ENCODE data around the gene KNDC1.
"Not testable (repeated sequence)": the region's sequence is repeated elsewhere in the genome, so short reads cannot be mapped to it uniquely, and the experiment has no call there.

KNDC1 gene

DNA sequence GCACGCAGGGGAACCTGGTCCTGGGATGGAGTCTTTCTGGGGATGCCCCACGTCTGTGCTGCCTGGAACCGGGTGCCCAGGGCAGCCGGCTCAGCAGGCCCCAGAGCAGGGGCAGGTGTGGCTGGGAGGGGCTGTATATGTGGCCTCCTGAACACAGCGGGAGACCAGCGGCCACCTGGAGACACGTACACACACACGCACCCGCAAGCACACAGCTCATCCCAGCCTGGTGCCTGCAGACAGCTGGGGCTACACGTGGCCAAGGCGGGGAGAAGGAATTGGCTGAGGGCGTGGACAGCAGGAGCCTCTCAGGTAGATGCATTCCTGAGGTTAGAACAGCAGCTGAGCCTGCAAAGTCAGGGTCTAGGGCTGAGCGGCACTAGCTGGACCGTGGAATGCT lies 102.7 kb downstream of the KNDC1 start:
- peaks cover 12% of the 10 kb centered on the region; the same call in 1 of the 2 replicates for H3K4me1 ChIP-seq (ENCODE audit: control insufficient read depth, insufficient read depth, low read length)
- H3K9me3 ChIP-seq (ENCODE audit: control insufficient read depth, insufficient read depth, low read length), result no peaks in the 10 kb centered on the region
- H3K36me3 ChIP-seq (ENCODE audit: control insufficient read depth, insufficient read depth, low read length), result no peaks in the 10 kb centered on the region
- H3K9ac ChIP-seq (ENCODE audit: low read depth, low read length), result no peak overlapping the region
- H3K27me3 ChIP-seq (ENCODE audit: control insufficient read depth, insufficient read depth, low read length), result peaks cover 17% of the 10 kb centered on the region
- H3K4me3 ChIP-seq (ENCODE audit: low read depth, low read length), result no peak overlapping the region
- H3K27ac ChIP-seq (ENCODE audit: low read depth, low read length), result no peak overlapping the region

DNA sequence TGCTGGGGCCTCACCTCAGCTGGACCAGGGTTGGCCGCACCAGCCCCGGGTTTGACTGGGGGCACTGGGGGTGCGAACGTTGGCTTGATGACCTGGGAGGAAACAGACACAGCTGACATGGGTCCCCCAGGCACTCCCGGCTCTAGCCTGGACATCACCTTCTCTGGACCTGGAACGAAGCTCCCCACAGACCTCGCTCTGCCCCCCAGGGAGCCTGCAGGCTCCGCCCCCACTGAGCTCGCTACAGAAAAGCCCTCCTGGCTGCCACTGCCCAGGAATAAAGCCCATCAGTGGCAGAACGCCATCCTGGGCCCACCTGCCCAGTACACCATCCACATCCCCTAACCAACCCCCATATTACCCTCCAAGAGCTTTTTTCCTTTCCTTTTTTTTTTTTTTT lies 103.7 kb downstream of the KNDC1 start:
- H3K9me3 ChIP-seq (ENCODE audit: control insufficient read depth, insufficient read depth, low read length), result no peaks in the 10 kb centered on the region
- no peak overlapping the region for H3K27ac ChIP-seq (ENCODE audit: low read depth, low read length)
- H3K4me1 ChIP-seq (ENCODE audit: control insufficient read depth, insufficient read depth, low read length), result 0 out of 2 replicates have a peak, but pooled peaks cover 8% of the 10 kb centered on the region
- peaks cover 17% of the 10 kb centered on the region for H3K27me3 ChIP-seq (ENCODE audit: control insufficient read depth, insufficient read depth, low read length)
- H3K4me3 ChIP-seq (ENCODE audit: low read depth, low read length), result no peak overlapping the region
- H3K9ac ChIP-seq (ENCODE audit: low read depth, low read length), result no peak overlapping the region
- H3K36me3 ChIP-seq (ENCODE audit: control insufficient read depth, insufficient read depth, low read length), result no peaks in the 10 kb centered on the region

DNA sequence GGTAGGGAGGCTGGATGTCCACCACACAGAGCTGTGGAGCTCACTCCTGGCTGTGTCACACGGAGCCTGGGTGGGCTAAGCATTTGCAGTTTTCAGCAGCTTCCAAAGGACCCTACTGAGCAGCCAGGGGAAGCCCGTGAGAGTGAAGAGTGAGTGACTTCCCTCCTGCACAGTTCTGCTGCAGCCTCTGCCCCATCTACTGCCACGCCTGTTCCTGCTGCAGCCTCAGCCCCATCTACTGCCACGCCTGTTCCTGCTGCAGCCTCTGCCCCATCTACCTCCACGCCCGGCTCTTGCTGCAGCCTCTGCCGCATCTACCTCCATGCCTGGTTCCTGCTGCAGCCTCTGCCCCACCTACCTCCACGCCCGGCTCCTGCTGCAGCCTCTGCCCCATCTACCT lies 104.4 kb downstream of the KNDC1 start:
- H3K36me3 ChIP-seq (ENCODE audit: control insufficient read depth, insufficient read depth, low read length), result no peaks in the 10 kb centered on the region
- H3K9ac ChIP-seq (ENCODE audit: low read depth, low read length), result no peak overlapping the region
- no peak overlapping the region for H3K4me3 ChIP-seq (ENCODE audit: low read depth, low read length)
- 0 out of 2 replicates have a peak, but pooled peaks cover 8% of the 10 kb centered on the region for H3K4me1 ChIP-seq (ENCODE audit: control insufficient read depth, insufficient read depth, low read length)
- H3K27ac ChIP-seq (ENCODE audit: low read depth, low read length), result no peak overlapping the region
- peaks cover 17% of the 10 kb centered on the region for H3K27me3 ChIP-seq (ENCODE audit: control insufficient read depth, insufficient read depth, low read length)
- H3K9me3 ChIP-seq (ENCODE audit: control insufficient read depth, insufficient read depth, low read length), result no peaks in the 10 kb centered on the region

DNA sequence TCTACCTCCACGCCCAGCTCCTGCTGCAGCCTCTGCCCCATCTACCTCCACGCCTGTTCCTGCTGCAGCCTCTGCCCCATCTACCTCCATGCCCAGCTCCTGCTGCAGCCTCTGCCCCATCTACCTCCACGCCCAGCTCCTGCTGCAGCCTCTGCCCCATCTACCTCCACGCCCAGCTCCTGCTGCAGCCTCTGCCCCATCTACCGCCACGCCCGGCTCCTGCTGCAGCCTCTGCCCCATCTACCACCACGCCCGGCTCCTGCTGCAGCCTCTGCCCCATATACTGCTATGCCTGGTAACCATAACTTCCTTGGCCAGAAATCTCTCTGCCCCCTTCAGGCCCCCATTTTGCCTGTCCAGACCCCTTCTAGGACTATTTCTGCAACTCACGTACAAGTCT lies 105.0 kb downstream of the KNDC1 start:
- H3K4me1 ChIP-seq (ENCODE audit: control insufficient read depth, insufficient read depth, low read length); H3K9me3 ChIP-seq (ENCODE audit: control insufficient read depth, insufficient read depth, low read length); H3K27ac ChIP-seq (ENCODE audit: low read depth, low read length); H3K36me3 ChIP-seq (ENCODE audit: control insufficient read depth, insufficient read depth, low read length); H3K9ac ChIP-seq (ENCODE audit: low read depth, low read length); H3K4me3 ChIP-seq (ENCODE audit: low read depth, low read length): not testable (repeated sequence)
- peaks cover 17% of the 10 kb centered on the region for H3K27me3 ChIP-seq (ENCODE audit: control insufficient read depth, insufficient read depth, low read length)

DNA sequence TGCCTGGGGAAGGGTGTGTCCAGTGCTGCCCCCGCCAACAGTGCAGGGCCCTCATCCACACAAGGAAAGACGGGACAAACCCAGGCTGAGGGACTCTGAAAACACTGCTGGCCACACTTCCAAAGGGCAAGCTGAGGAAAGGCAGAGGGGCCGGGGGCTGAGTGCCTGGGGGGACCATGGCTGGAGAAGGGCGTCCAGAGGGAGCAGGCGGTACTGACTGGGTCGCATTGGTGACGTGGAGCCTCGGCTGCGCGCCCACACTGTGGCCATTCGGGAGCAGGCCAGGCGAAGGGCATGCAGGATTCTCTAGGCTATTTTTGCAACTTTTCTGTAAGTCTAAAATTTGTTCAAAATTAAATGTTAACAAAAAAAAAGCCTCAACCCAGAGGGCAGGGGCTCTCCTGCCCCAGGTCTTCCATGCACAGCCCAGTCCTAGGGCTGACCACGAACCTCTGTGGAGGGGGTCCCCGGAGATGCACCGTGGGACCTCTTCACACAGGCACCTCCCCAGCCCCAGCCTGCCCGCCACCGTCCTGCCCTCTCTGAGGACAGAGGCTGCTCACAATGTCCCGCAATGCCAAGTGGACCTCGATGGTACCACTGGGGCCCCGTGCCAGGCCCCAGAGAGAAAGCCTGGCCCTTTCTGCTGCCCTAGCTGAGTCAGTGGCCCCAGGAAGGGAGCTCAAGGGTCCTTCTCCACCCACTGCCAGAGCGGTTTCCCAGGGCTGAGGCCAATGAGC lies 106.2 kb downstream of the KNDC1 start:
- H3K4me1 ChIP-seq (ENCODE audit: control insufficient read depth, insufficient read depth, low read length), result 0 out of 2 replicates have a peak, but pooled peaks cover 6% of the 10 kb centered on the region
- H3K27me3 ChIP-seq (ENCODE audit: control insufficient read depth, insufficient read depth, low read length), result peaks cover 17% of the 10 kb centered on the region
- no peak overlapping the region for H3K9ac ChIP-seq (ENCODE audit: low read depth, low read length)
- no peak overlapping the region for H3K4me3 ChIP-seq (ENCODE audit: low read depth, low read length)
- no peaks in the 10 kb centered on the region for H3K9me3 ChIP-seq (ENCODE audit: control insufficient read depth, insufficient read depth, low read length)
- H3K27ac ChIP-seq (ENCODE audit: low read depth, low read length), result no peak overlapping the region
- no peaks in the 10 kb centered on the region for H3K36me3 ChIP-seq (ENCODE audit: control insufficient read depth, insufficient read depth, low read length)

DNA sequence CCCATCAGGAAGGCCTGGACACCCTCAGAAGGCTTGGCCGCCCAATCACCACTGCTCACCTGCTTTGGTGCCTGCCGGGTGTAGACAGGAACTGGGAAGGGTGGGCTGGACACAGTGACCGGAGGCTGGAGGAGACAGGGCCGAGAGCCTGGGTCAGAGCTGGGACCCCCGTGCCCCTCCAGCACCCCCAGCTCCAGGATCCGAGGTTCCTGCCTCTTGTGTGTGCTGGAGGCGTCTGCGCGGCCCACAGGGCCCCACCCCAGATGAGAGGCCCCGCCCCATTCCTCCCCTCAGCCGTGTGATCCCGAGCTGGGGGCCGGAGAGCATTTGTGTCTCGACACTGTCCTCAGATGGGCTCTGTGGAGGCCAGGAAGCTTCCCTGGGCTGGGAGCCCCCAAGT lies 107.3 kb downstream of the KNDC1 start:
- H3K9ac ChIP-seq (ENCODE audit: low read depth, low read length), result no peak overlapping the region
- 0 out of 2 replicates have a peak, but pooled peaks cover 4% of the 10 kb centered on the region for H3K4me1 ChIP-seq (ENCODE audit: control insufficient read depth, insufficient read depth, low read length)
- H3K9me3 ChIP-seq (ENCODE audit: control insufficient read depth, insufficient read depth, low read length), result no peaks in the 10 kb centered on the region
- no peaks in the 10 kb centered on the region for H3K36me3 ChIP-seq (ENCODE audit: control insufficient read depth, insufficient read depth, low read length)
- H3K4me3 ChIP-seq (ENCODE audit: low read depth, low read length), result no peak overlapping the region
- peaks cover 15% of the 10 kb centered on the region for H3K27me3 ChIP-seq (ENCODE audit: control insufficient read depth, insufficient read depth, low read length)
- no peak overlapping the region for H3K27ac ChIP-seq (ENCODE audit: low read depth, low read length)

DNA sequence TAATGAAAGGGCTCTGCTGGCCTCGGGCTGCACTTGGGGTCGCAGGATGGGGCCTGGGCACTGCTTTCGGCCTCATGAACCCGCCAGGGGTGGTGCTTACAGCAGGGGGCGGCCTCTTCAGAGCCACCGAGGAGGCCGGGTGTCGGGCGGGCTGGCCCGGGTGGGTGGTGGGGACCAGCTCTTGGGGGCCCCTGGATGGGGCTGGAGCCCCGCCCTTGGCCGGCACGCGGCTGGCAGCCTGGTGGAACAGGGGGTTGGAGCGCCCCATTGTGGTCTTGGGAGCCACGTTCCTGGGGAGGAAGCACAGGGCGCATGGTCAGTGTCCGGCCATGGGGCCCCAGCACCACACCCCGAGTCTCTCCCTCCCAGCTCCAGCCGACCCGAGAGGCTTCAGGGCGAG lies 107.8 kb downstream of the KNDC1 start:
- Histone ChIP-seq H3K36me3 (ENCODE audit: control insufficient read depth, insufficient read depth, low read length) (no peaks in the 10 kb centered on the region), H3K9ac (ENCODE audit: low read depth, low read length) (no peak overlapping the region), H3K27me3 (ENCODE audit: control insufficient read depth, insufficient read depth, low read length) (peaks cover 9% of the 10 kb centered on the region), H3K27ac (ENCODE audit: low read depth, low read length) (no peak overlapping the region), H3K9me3 (ENCODE audit: control insufficient read depth, insufficient read depth, low read length) (no peaks in the 10 kb centered on the region), H3K4me1 (ENCODE audit: control insufficient read depth, insufficient read depth, low read length) (no peaks in the 10 kb centered on the region), H3K4me3 (ENCODE audit: low read depth, low read length) (no peak overlapping the region)

DNA sequence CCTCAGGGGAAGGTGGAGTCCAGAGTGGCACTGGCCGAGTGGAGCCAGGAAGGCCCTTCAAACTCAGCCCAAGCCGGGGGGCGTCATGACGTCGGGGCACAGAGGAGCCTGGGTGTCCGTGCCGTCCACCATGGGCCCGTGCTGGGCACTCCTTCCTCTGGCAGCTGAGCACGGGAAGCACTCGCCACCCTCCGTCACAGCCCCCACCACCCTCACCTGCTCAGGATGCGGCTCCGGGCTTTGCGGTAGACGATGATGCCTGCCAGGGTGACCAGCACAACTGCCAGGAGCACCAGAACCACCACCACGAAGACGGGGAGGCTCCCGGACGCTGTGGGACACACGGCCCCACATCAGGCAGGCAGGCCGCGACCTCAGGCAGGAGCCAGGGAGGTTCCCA lies 108.5 kb downstream of the KNDC1 start:
- Histone ChIP-seq H3K9me3 (ENCODE audit: control insufficient read depth, insufficient read depth, low read length) (no peaks in the 10 kb centered on the region), H3K9ac (ENCODE audit: low read depth, low read length) (no peak overlapping the region), H3K36me3 (ENCODE audit: control insufficient read depth, insufficient read depth, low read length) (no peaks in the 10 kb centered on the region), H3K27me3 (ENCODE audit: control insufficient read depth, insufficient read depth, low read length) (0 out of 2 replicates have a peak, but pooled peaks cover 2% of the 10 kb centered on the region), H3K4me3 (ENCODE audit: low read depth, low read length) (no peak overlapping the region), H3K27ac (ENCODE audit: low read depth, low read length) (no peak overlapping the region), H3K4me1 (ENCODE audit: control insufficient read depth, insufficient read depth, low read length) (no peaks in the 10 kb centered on the region)

DNA sequence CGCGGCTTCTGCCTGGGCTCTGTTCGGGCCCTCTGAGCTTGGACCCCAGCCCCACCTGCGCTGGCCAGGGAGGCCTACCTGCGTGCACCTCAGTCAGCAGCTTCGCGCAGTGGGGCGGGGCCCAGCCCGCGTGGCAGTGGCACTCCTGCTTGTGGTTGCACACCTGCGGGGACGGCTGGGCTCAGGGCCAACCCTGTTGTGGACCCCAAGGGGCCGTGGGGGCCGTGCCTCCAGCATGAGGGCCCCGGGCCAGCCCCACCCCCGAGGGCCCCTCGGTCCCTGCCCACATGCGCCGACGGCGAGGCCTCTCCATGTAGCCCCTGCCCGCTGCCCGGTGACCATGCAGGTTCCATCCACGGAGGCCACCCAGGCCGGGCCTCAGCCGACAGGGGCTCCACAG lies 109.3 kb downstream of the KNDC1 start:
- Histone ChIP-seq H3K36me3 (ENCODE audit: control insufficient read depth, insufficient read depth, low read length) (no peaks in the 10 kb centered on the region), H3K4me3 (ENCODE audit: low read depth, low read length) (no peak overlapping the region), H3K27me3 (ENCODE audit: control insufficient read depth, insufficient read depth, low read length) (no peaks in the 10 kb centered on the region), H3K27ac (ENCODE audit: low read depth, low read length) (no peak overlapping the region), H3K4me1 (ENCODE audit: control insufficient read depth, insufficient read depth, low read length) (no peaks in the 10 kb centered on the region), H3K9ac (ENCODE audit: low read depth, low read length) (no peak overlapping the region), H3K9me3 (ENCODE audit: control insufficient read depth, insufficient read depth, low read length) (no peaks in the 10 kb centered on the region)

DNA sequence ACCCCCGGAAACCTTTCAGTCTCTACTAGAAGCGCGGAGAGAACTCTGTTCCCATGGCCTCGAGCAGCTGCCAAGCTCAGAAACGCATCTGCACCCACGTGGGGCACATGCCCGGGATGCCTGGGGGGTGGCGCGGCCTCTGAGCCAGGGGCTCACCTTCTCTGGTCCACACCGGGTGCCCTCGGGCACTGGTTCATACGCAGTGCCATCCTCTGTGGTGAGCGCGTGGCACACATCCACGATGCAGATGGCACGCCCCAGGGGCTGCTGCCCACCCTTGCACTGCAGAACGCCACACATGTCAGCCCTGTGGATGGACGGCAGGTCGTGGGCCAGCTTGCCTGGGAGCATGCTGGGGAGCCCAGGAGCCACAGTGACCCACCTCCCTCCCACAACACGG lies 110.2 kb downstream of the KNDC1 start:
- no peaks in the 10 kb centered on the region for H3K4me1 ChIP-seq (ENCODE audit: control insufficient read depth, insufficient read depth, low read length)
- H3K36me3 ChIP-seq (ENCODE audit: control insufficient read depth, insufficient read depth, low read length), result no peaks in the 10 kb centered on the region
- no peak overlapping the region for H3K27ac ChIP-seq (ENCODE audit: low read depth, low read length)
- no peak overlapping the region for H3K9ac ChIP-seq (ENCODE audit: low read depth, low read length)
- no peak overlapping the region for H3K4me3 ChIP-seq (ENCODE audit: low read depth, low read length)
- H3K27me3 ChIP-seq (ENCODE audit: control insufficient read depth, insufficient read depth, low read length), result no peaks in the 10 kb centered on the region
- H3K9me3 ChIP-seq (ENCODE audit: control insufficient read depth, insufficient read depth, low read length), result no peaks in the 10 kb centered on the region

DNA sequence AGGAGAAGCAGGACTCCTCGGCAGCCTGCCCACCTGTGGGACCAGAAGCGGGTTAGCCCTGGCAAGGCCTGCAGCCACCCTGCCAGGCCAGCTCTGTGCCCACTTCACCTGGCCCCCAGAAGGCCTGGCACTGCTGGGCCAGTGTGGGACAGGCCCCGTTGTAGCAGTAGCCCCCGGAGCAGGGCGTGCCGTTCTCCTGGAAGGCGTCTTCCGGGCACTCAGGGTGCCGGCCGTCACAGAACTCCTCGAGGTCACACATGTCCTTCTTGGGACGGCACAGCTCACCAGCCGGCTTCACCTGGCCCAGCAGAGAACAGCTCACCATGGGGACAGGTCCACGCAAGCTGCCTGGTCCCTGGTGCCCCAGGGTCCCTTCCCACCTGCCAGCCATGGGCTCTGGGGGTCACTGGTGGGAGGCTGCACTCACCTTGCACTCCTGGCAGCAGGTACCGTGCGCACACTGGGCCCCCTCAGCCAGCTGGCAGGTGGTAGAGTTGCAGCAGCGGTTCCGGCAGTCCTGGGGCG lies 110.8 kb downstream of the KNDC1 start:
- Histone ChIP-seq H3K4me3 (ENCODE audit: low read depth, low read length) (no peak overlapping the region), H3K9ac (ENCODE audit: low read depth, low read length) (no peak overlapping the region), H3K4me1 (ENCODE audit: control insufficient read depth, insufficient read depth, low read length) (no peaks in the 10 kb centered on the region; the same call in 1 of the 2 replicates), H3K27ac (ENCODE audit: low read depth, low read length) (no peak overlapping the region), H3K27me3 (ENCODE audit: control insufficient read depth, insufficient read depth, low read length) (no peaks in the 10 kb centered on the region), H3K9me3 (ENCODE audit: control insufficient read depth, insufficient read depth, low read length) (no peaks in the 10 kb centered on the region), H3K36me3 (ENCODE audit: control insufficient read depth, insufficient read depth, low read length) (no peaks in the 10 kb centered on the region)

All from HUES48 (cell line).